Measurements from ENCODE around the gene AHRR. TPM values are rescaled to one million over a fixed set of nuclear protein-coding genes. Genes with fewer than 3 reads are reported as not detected.

AHRR gene
- total RNA-seq, 1 donor from 2014 or later = 10.5 TPM

GRCh38 chr5:477871-478270 is 156.4 kb downstream of the AHRR start:
- Mint-ChIP-seq H3K27me3 (ENCODE audit: low read depth, unreplicated experiment) (peaks cover 12% of the 10 kb centered on the region), H3K9me3 (ENCODE audit: unreplicated experiment) (no peaks in the 10 kb centered on the region), H3K4me1 (ENCODE audit: low read depth, unreplicated experiment) (no peaks in the 10 kb centered on the region), H3K4me3 (ENCODE audit: unreplicated experiment) (no peak overlapping the region), H3K36me3 (ENCODE audit: low read depth, unreplicated experiment) (peaks cover 1% of the 10 kb centered on the region), H3K27ac (ENCODE audit: unreplicated experiment) (no peak overlapping the region)
- H3K9me3 ChIP-seq (ENCODE audit: insufficient read depth, low read depth, low read length) = no peaks in the 10 kb centered on the region
- H3K4me3 ChIP-seq (ENCODE audit: insufficient read depth, low read depth, low read length) = no peak overlapping the region
- no peaks in the 10 kb centered on the region for H3K36me3 ChIP-seq (ENCODE audit: insufficient read depth, low read length)
- no peaks in the 10 kb centered on the region for H3K79me2 ChIP-seq (ENCODE audit: insufficient read depth, low read length)
- no peak overlapping the region for H3K9ac ChIP-seq (ENCODE audit: low read length)
- H3K27ac ChIP-seq (ENCODE audit: low read depth, low read length) = no peak overlapping the region
- peaks cover 14% of the 10 kb centered on the region for H4K20me1 ChIP-seq (ENCODE audit: insufficient read depth, low read length)
- no peak overlapping the region for H3K4me2 ChIP-seq (ENCODE audit: low read length)
- peaks cover 3% of the 10 kb centered on the region for H3K4me1 ChIP-seq (ENCODE audit: insufficient read depth, low read length)
- peaks cover 6% of the 10 kb centered on the region for H3K27me3 ChIP-seq (ENCODE audit: insufficient read depth, low read length)
- TF ChIP-seq EZH2 (IDR thresholded peaks at IDR 0.05; ENCODE audit: insufficient read depth, low read length) = no peak
- TF ChIP-seq CTCF (IDR thresholded peaks at IDR 0.05; ENCODE audit: insufficient read depth, low read depth, low read length) = no peak
- DNase-seq (ENCODE audit: low read depth) (no peak), FAIRE-seq (no peak)
- no peak overlapping the region for H2AFZ ChIP-seq (ENCODE audit: low read depth, low read length)

- Histone ChIP-seq H3K4me2 (ENCODE audit: low read length) (no peak overlapping the region), H3K27ac (ENCODE audit: low read depth, low read length) (no peak overlapping the region), H3K9ac (ENCODE audit: low read length) (no peak overlapping the region), H3K79me2 (ENCODE audit: insufficient read depth, low read length) (no peaks in the 10 kb centered on the region), H4K20me1 (ENCODE audit: insufficient read depth, low read length) (peaks cover 14% of the 10 kb centered on the region), H3K27me3 (ENCODE audit: insufficient read depth, low read length) (peaks cover 6% of the 10 kb centered on the region), H3K9me3 (ENCODE audit: insufficient read depth, low read depth, low read length) (no peaks in the 10 kb centered on the region), H2AFZ (ENCODE audit: low read depth, low read length) (no peak overlapping the region), H3K4me3 (ENCODE audit: insufficient read depth, low read depth, low read length) (no peak overlapping the region), H3K36me3 (ENCODE audit: insufficient read depth, low read length) (no peaks in the 10 kb centered on the region), H3K4me1 (ENCODE audit: insufficient read depth, low read length) (peaks cover 3% of the 10 kb centered on the region)
- no peak for DNase-seq (ENCODE audit: low read depth)
- FAIRE-seq = no peak
- Mint-ChIP-seq H3K27me3 (ENCODE audit: low read depth, unreplicated experiment) (peaks cover 12% of the 10 kb centered on the region), H3K27ac (ENCODE audit: unreplicated experiment) (no peak overlapping the region), H3K36me3 (ENCODE audit: low read depth, unreplicated experiment) (peaks cover 1% of the 10 kb centered on the region), H3K4me3 (ENCODE audit: unreplicated experiment) (no peak overlapping the region), H3K4me1 (ENCODE audit: low read depth, unreplicated experiment) (no peaks in the 10 kb centered on the region), H3K9me3 (ENCODE audit: unreplicated experiment) (no peaks in the 10 kb centered on the region)
- TF ChIP-seq CTCF (IDR thresholded peaks at IDR 0.05; ENCODE audit: insufficient read depth, low read depth, low read length) (no peak), EZH2 (IDR thresholded peaks at IDR 0.05; ENCODE audit: insufficient read depth, low read length) (no peak)
Observed at GRCh38 chr5:478369-478981, 157.0 kb downstream of the AHRR start.

- no peak overlapping the region for H3K4me2 ChIP-seq (ENCODE audit: low read length)
- H4K20me1 ChIP-seq (ENCODE audit: insufficient read depth, low read length) = peaks cover 14% of the 10 kb centered on the region
- no peaks in the 10 kb centered on the region for H3K79me2 ChIP-seq (ENCODE audit: insufficient read depth, low read length)
- no peak for DNase-seq (ENCODE audit: low read depth)
- no peak overlapping the region for H2AFZ ChIP-seq (ENCODE audit: low read depth, low read length)
- no peaks in the 10 kb centered on the region for H3K9me3 ChIP-seq (ENCODE audit: insufficient read depth, low read depth, low read length)
- no peak overlapping the region for H3K4me3 ChIP-seq (ENCODE audit: insufficient read depth, low read depth, low read length)
- no peak overlapping the region for H3K27ac Mint-ChIP-seq (ENCODE audit: unreplicated experiment)
- TF ChIP-seq CTCF (IDR thresholded peaks at IDR 0.05; ENCODE audit: insufficient read depth, low read depth, low read length) (no peak), EZH2 (IDR thresholded peaks at IDR 0.05; ENCODE audit: insufficient read depth, low read length) (no peak)
- no peak overlapping the region for H3K27ac ChIP-seq (ENCODE audit: low read depth, low read length)
- no peaks in the 10 kb centered on the region for H3K4me1 ChIP-seq (ENCODE audit: insufficient read depth, low read length)
- no peak overlapping the region for H3K4me3 Mint-ChIP-seq (ENCODE audit: unreplicated experiment)
- H3K36me3 Mint-ChIP-seq (ENCODE audit: low read depth, unreplicated experiment) = peaks cover 1% of the 10 kb centered on the region
- H3K9me3 Mint-ChIP-seq (ENCODE audit: unreplicated experiment) = no peaks in the 10 kb centered on the region
- H3K4me1 Mint-ChIP-seq (ENCODE audit: low read depth, unreplicated experiment) = no peaks in the 10 kb centered on the region
- H3K27me3 ChIP-seq (ENCODE audit: insufficient read depth, low read length) = peaks cover 6% of the 10 kb centered on the region
- H3K27me3 Mint-ChIP-seq (ENCODE audit: low read depth, unreplicated experiment) = peaks cover 12% of the 10 kb centered on the region
- no peaks in the 10 kb centered on the region for H3K36me3 ChIP-seq (ENCODE audit: insufficient read depth, low read length)
- no peak for FAIRE-seq
- no peak overlapping the region for H3K9ac ChIP-seq (ENCODE audit: low read length)
Observed at GRCh38 chr5:478982-479535, 157.5 kb downstream of the AHRR start.
